GM23338 (cell line): ENCODE results near the gene IGLL5. TPM values are rescaled to one million over a fixed set of nuclear protein-coding genes. Genes with fewer than 3 reads are reported as not detected.

Source experiments
- CREB1 ChIP-seq: fragments of 250-450 bp; sonication (Bioruptor Pico); IDR thresholded peaks from 2 replicates; pipeline ENCODE4 v1.5.0; 2020; ENCODE audit warnings: low read depth, mild to moderate bottlenecking, moderate library complexity
- CTCF ChIP-seq, 2 experiments: fragments of 200-600 bp in 1 of 2; sonication (generic) in 1 of 2; conservative IDR thresholded peaks; 2 replicates each; pipeline versions ENCODE4 v1.5.1 to v1.6.1; 2016 to 2017; ENCODE audit warnings: antibody characterized with exemption in 2 of 2, low read depth in 2 of 2, mild to moderate bottlenecking in 2 of 2, moderate library complexity in 1 of 2
- ETS1 ChIP-seq: IDR thresholded peaks from 2 replicates; pipeline ENCODE4 v1.6.1; 2016; ENCODE audit warnings: antibody characterized with exemption
- EZH2 ChIP-seq: fragments of 200-600 bp; sonication (generic); IDR thresholded peaks from one replicate; pipeline ENCODE4 v1.8.0; 2017; ENCODE audit warnings: antibody characterized with exemption, mild to moderate bottlenecking, low read depth; ENCODE audit not compliant: unreplicated experiment
- JUNB ChIP-seq: IDR thresholded peaks from one replicate; pipeline ENCODE4 v1.6.1; 2016; ENCODE audit warnings: antibody characterized with exemption; ENCODE audit not compliant: unreplicated experiment
- NANOG ChIP-seq: IDR thresholded peaks from 2 replicates; pipeline ENCODE4 v1.6.1; 2016; ENCODE audit warnings: antibody characterized with exemption, borderline replicate concordance
- POLR2AphosphoS5 ChIP-seq: IDR thresholded peaks from 2 replicates; pipeline ENCODE4 v1.6.1; 2016; ENCODE audit warnings: antibody characterized with exemption, low read depth
- REST ChIP-seq: IDR thresholded peaks from one replicate; pipeline ENCODE4 v1.6.1; 2018; ENCODE audit warnings: antibody characterized with exemption; ENCODE audit not compliant: unreplicated experiment
- STAT1 ChIP-seq: IDR thresholded peaks from one replicate; pipeline ENCODE4 v1.6.1; 2016; ENCODE audit warnings: antibody characterized with exemption; ENCODE audit not compliant: unreplicated experiment
- ZNF114 ChIP-seq: fragments of 250-450 bp; sonication (Bioruptor Pico); IDR thresholded peaks from 2 replicates; pipeline ENCODE4 v1.5.0; 2020; ENCODE audit warnings: mild to moderate bottlenecking, moderate library complexity
- ZNF331 ChIP-seq: fragments of 250-450 bp; sonication (Bioruptor Pico); IDR thresholded peaks from 2 replicates; pipeline ENCODE4 v1.5.0; 2020; ENCODE audit warnings: low read depth, mild to moderate bottlenecking, moderate library complexity
- ZNF462 ChIP-seq: fragments of 250-450 bp; sonication (Bioruptor Pico); IDR thresholded peaks from 2 replicates; pipeline ENCODE4 v1.5.0; 2020; ENCODE audit warnings: mild to moderate bottlenecking, moderate library complexity
- polyA plus RNA-seq: library from polyadenylated mRNA; unstranded; fragments of >200 nt; fragmentation: Nextera tagmentation; extraction: Ambion mirVana; gene quantifications from 2 replicates; pipeline ENCODE4 v1.2.1, GENCODE V29; 2016
- total RNA-seq: library from RNA; depleted of rRNA; stranded (reverse); fragments of >200 nt; shearing (Covaris generic); gene quantifications from 2 replicates; pipeline ENCODE4 v1.2.3, GENCODE V29; 2014

Gene IGLL5
- total and polyA plus RNA-seq, 2 experiments from 2014 or later: not detected

- no peak for TF ChIP-seq ZNF462 (CRISPR knock-in tag)
- no peak for TF ChIP-seq STAT1
- no peak for TF ChIP-seq CTCF (conservative IDR thresholded peaks at IDR 0.05; ENCODE audit: low read depth in 2 of 2)
- TF ChIP-seq EZH2: no peak
- TF ChIP-seq CREB1 (CRISPR knock-in tag): no peak
- TF ChIP-seq ETS1: no peak
- TF ChIP-seq POLR2AphosphoS5: no peak
- TF ChIP-seq ZNF331 (CRISPR knock-in tag): no peak
- TF ChIP-seq ZNF114 (CRISPR knock-in tag): no peak
- TF ChIP-seq JUNB: no peak
- TF ChIP-seq NANOG: no peak
- TF ChIP-seq REST: no peak
Measured at GRCh38 chr22:22895776-22896445, 8.3 kb downstream of the IGLL5 start (continued).
